T-helper 1 cell (primary cell): ENCODE results near the gene CNST.
"Not testable (repeated sequence)": the region's sequence is repeated elsewhere in the genome, so short reads cannot be mapped to it uniquely, and the experiment has no call there.

Experiments used
- DNase-seq, 5 donors: peaks; one replicate each; pipeline ENCODE4 v3.0.0-alpha.2; 2012 to 2020

Gene CNST

DNA sequence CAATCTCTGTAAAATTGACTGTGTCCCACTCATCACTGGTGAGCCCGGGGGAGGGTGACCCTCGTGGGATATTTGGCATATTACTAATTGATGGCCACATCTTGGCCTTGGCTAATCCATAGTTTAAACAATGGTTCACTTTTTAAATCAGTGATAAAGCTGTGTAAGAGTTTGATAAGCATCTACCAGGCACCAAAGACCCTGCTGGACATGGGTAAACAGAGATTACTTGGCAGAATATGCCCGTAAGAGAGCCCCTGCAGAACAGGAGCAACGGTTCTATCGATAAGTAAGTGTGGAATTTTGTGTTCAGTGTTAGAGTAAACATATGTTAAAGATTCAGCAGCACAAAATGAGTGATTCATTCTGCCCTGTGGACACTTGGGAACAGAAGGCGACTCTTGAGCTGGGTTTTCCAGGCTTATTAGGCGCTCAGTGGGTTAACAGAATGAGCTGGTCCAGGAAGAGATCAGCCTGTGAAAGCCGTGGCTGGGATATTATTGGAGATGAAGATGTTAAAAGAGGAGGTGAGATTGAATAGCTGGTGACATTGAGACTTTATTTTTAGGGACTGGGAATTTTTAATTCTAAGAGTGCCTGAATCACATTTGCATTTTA is 55.9 kb downstream of the CNST start:
- no peak for DNase-seq

DNA sequence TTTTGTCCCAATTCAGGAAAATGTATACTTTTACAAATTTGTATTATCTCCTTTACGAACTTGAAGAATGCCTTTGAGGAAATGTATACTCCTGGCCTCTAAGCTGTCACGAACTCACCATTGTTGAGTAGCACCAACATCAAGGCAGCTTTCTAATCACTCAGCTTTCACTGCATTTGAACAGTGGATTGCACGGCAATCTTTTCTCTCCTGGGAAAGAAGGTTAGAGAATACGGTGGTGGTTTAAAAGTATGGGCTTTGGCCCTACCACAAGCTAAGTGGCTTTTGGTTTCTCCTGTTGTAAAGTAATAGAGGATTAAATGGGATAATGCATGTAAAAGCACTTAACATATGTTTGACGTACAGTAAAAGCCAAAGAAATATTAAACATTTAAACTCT is 57.8 kb downstream of the CNST start:
- no peak for DNase-seq

- DNase-seq = peak in 1 of 5 donors; percentile 11
These were observed 62.8 kb downstream of the CNST start for GRCh38 chr1:246629030-246629429.

DNA sequence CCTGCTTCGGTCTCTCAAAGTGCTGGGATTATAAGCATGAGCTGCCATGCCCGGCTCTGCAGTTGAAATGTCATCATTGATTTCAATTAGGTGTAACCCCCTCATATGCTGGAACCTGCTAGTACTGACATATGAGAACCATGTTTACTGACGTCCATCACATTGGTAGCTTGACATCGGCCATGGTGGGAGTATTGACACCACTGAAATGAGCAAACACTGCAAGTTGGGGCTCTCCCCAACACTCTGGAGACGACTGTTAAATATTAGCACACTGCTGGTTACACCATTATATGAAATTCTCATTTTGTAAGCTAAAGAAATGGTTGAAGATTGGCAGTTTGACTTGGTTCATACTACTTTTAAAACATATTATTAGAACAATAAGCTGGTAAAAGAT is 63.7 kb downstream of the CNST start:
- no peak for DNase-seq

GRCh38 chr1:246631426-246631825 is 65.2 kb downstream of the CNST start:
- DNase-seq = no peak

GRCh38 chr1:246632281-246633168 is 66.3 kb downstream of the CNST start:
- DNase-seq = no peak

GRCh38 chr1:246634659-246635058 is 68.4 kb downstream of the CNST start:
- not testable (repeated sequence) for DNase-seq

DNA sequence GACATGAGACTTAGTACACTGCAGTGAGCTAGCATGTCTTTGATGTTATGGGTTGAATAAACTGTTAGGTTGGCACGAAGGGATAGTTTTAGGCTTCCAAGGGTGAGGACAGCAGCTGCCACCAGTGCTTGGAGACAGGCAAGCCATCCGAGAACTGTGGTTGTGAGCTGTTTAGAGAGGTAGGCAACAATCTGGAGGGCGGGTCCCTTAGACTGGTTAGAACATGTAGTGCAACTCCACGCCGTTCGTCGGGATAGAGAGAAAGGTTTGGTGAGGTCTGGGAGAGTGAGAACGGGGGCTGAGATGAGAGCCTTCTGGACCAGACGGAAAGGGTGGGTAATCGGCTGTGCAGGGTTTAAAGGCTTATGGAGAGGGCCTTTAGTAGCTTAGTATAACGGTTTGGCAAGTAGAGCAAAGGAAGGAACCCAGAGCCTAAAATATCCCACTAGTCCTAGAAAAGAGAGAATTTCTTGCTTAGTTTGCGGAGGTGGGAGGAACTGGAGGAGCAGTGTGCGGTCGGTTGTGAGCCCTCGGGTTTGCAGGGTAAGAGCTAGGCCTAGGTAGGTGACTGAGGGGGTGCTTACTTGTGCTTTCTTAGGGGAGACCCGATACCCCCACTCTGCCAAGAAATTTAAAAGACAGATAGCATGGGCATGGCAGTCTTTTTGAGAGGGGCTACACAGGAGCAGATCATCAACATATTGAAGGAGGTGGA is 72.8 kb downstream of the CNST start:
- DNase-seq = no peak

DNA sequence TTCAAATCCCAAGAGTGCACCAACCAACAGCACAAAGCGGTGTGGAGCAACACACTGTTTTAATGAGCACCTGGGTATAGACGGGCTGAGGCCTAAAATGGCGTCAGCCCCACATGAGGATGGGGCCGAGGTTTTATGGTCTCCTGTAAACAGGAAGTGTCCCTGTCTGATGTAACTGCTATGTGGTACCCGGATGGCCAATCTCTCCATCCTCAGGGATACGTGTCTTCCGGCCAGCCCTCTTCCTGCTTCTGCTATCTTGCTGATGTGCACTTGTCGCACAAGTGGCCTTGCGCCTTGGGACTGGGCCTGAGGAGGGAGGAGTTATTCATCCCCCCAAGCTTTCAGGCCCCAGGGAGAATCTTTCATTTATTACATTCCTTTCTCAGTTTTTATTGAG is 73.5 kb downstream of the CNST start:
- no peak for DNase-seq

DNA sequence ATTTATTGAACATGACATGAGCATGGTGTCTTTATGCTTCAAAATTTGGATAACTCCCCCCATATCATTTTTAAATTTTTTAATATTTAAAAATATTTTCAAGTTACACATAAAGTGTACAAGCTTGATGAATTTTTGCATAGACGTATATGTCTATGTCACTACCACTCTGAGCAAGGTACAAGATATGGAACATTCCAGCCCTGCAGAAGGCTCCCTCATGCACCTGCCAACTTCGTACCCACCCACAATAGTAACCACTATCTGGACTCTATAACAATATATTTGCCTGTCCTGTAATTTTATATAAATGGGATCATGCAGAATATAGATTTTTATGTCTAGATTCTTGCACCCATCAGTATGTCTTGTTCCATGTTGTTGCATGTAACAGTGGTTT is 74.5 kb downstream of the CNST start:
- DNase-seq = no peak

GRCh38 chr1:246641394-246641793 is 75.1 kb downstream of the CNST start:
- DNase-seq = no peak

- DNase-seq = no peak
These were observed 76.5 kb downstream of the CNST start for GRCh38 chr1:246642719-246643118.

GRCh38 chr1:246647113-246647512 is 80.9 kb downstream of the CNST start:
- DNase-seq = no peak

DNA sequence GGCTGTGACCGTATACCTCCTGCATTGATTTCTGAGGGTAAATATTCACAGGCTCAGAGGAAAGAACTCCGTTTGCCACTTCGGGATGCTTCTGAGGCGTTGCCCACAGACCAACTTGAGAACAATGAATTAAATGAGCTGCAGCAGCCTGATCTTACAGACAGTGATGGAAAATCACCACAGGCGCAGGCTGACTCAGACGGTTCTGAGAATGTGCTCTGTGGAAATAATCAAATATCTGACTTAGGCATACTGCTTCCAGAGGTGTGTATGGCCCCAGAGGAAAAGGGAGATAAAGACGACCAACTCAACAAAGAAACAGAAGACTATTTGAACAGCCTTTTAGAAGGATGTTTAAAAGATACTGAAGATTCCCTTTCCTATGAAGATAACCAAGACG is 81.3 kb downstream of the CNST start:
- no peak for DNase-seq

- no peak for DNase-seq
These were observed 84.9 kb downstream of the CNST start for GRCh38 chr1:246651012-246651695.

GRCh38 chr1:246658567-246658966 is 92.3 kb downstream of the CNST start:
- no peak for DNase-seq

DNA sequence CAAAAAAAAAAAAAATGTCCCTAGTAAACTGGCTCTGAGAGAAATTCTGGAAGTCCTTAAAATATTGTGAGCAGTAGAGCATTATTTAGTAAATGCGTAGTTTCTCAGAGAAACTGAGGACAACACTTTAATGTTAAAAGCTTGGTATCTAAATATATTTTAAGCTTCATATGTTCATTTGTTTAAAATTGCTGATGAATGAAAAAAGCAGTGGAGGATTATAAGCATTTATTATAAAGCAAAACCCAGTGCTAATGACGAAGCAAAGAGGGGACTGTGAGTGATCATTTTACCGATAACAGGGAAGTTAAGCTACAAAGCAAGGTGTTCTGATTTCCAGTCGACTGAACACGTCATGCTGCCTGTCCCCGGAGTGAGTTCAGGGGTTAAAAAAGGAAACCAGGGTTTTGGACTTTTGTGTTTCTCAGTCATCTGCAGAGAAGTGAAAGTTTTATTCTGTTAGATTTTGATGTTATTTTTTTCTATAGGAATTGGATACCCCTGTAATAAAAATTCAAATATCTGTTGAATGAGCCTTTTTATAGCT is 93.4 kb downstream of the CNST start:
- DNase-seq = no peak

- no peak for DNase-seq
These were observed 95.2 kb downstream of the CNST start for GRCh38 chr1:246661451-246661850.

DNA sequence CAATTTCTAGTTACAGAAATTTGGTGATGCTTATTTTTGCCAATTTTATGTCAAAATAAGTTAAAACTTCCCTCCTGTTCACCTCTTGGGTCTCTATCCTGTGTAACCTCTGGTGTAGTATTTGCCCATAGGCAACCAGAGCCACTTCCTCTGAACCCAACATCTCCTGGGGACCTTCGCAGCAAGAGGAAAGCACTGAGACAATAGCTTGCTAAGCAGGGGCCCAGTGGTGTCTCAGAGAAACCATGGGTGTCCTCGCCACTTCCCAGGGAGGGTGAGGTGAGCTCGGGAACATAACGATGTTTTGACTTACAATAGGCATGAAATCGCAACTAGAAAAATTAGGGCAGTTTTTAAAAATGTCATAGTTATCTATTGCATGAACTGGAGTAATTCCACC is 101.5 kb downstream of the CNST start:
- no peak for DNase-seq

GRCh38 chr1:246669659-246670058 is 103.4 kb downstream of the CNST start:
- DNase-seq = no peak

GRCh38 chr1:246674049-246674448 is 107.8 kb downstream of the CNST start:
- no peak for DNase-seq

- no peak for DNase-seq
These were observed 111.6 kb downstream of the CNST start for GRCh38 chr1:246677842-246678241.
